Mononuclear cell (primary cell): Measurements from ENCODE around the gene MMP25. TPM values are rescaled to one million over a fixed set of nuclear protein-coding genes. Genes with fewer than 3 reads are reported as not detected.
A peak's percentile ranks its signal among the peaks of the same experiment; 100 is the strongest.
"Not testable (repeated sequence)": the region's sequence is repeated elsewhere in the genome, so short reads cannot be mapped to it uniquely, and the experiment has no call there.

Experiments used
- H3K27me3 ChIP-seq: 2 replicates; pipeline ENCODE4 v1.6.0; 2011; ENCODE audit warnings: low read length, control low read depth; ENCODE audit not compliant: insufficient read depth
- H3K4me1 ChIP-seq: 2 replicates; pipeline ENCODE4 v1.5.1; 2011; ENCODE audit warnings: mild to moderate bottlenecking, low read length, control low read depth; ENCODE audit not compliant: insufficient read depth
- H3K4me3 ChIP-seq: 2 replicates; pipeline ENCODE4 v1.5.1; 2011; ENCODE audit warnings: mild to moderate bottlenecking, low read length, moderate library complexity
- H3K9me3 ChIP-seq: 2 replicates; pipeline ENCODE4 v1.5.1; 2011; ENCODE audit warnings: low read depth, mild to moderate bottlenecking, control low read depth, low read length
- total RNA-seq: library from RNA; depleted of rRNA; stranded (reverse); fragments of >200 nt; gene quantifications from one replicate; pipeline ENCODE4 v1.2.3, GENCODE V29; 2012

MMP25 gene
- total RNA-seq, 1 donor, result 1.7 TPM

GRCh38 chr16:3083408-3083807 is 37.0 kb downstream of the MMP25 start:
- not testable (repeated sequence) for H3K27me3 ChIP-seq, H3K9me3 ChIP-seq, H3K4me3 ChIP-seq
- H3K4me1 ChIP-seq, result peaks cover 28% of the 10 kb centered on the region

GRCh38 chr16:3084491-3084890 is 38.1 kb downstream of the MMP25 start:
- Histone ChIP-seq H3K4me3 (no peak overlapping the region), H3K9me3 (no peaks in the 10 kb centered on the region), H3K27me3 (no peaks in the 10 kb centered on the region), H3K4me1 (peaks cover 28% of the 10 kb centered on the region)

- Histone ChIP-seq H3K9me3 (no peaks in the 10 kb centered on the region), H3K27me3 (no peaks in the 10 kb centered on the region), H3K4me3 (no peak overlapping the region), H3K4me1 (peaks cover 28% of the 10 kb centered on the region)
These were observed 38.8 kb downstream of the MMP25 start for GRCh38 chr16:3084969-3085670.

- H3K9me3 ChIP-seq, result no peaks in the 10 kb centered on the region
- peaks cover 28% of the 10 kb centered on the region for H3K4me1 ChIP-seq
- no peaks in the 10 kb centered on the region for H3K27me3 ChIP-seq
- H3K4me3 ChIP-seq, result peak overlapping the region; percentile 44
These were observed 39.7 kb downstream of the MMP25 start for GRCh38 chr16:3085868-3086595.

GRCh38 chr16:3086596-3087242 is 40.4 kb downstream of the MMP25 start:
- peaks cover 28% of the 10 kb centered on the region for H3K4me1 ChIP-seq
- H3K27me3 ChIP-seq, result no peaks in the 10 kb centered on the region
- H3K9me3 ChIP-seq, result no peaks in the 10 kb centered on the region
- H3K4me3 ChIP-seq, result peak overlapping the region; percentile 44

- Histone ChIP-seq H3K4me3 (peak overlapping the region; percentile 44), H3K27me3 (no peaks in the 10 kb centered on the region), H3K9me3 (no peaks in the 10 kb centered on the region), H3K4me1 (peaks cover 28% of the 10 kb centered on the region)
These were observed 41.2 kb downstream of the MMP25 start for GRCh38 chr16:3087243-3088235.

- Histone ChIP-seq H3K4me3 (no peak overlapping the region), H3K27me3 (no peaks in the 10 kb centered on the region), H3K4me1 (peaks cover 28% of the 10 kb centered on the region), H3K9me3 (no peaks in the 10 kb centered on the region)
These were observed 42.1 kb downstream of the MMP25 start for GRCh38 chr16:3088450-3088849.

GRCh38 chr16:3088925-3089716 is 42.8 kb downstream of the MMP25 start:
- Histone ChIP-seq H3K27me3 (no peaks in the 10 kb centered on the region), H3K4me1 (peaks cover 28% of the 10 kb centered on the region), H3K9me3 (no peaks in the 10 kb centered on the region), H3K4me3 (no peak overlapping the region)

GRCh38 chr16:3089717-3090592 is 43.6 kb downstream of the MMP25 start:
- peaks cover 34% of the 10 kb centered on the region for H3K4me1 ChIP-seq
- no peaks in the 10 kb centered on the region for H3K9me3 ChIP-seq
- no peak overlapping the region for H3K4me3 ChIP-seq
- H3K27me3 ChIP-seq, result no peaks in the 10 kb centered on the region

GRCh38 chr16:3091551-3091950 is 45.2 kb downstream of the MMP25 start:
- Histone ChIP-seq H3K9me3 (no peaks in the 10 kb centered on the region), H3K4me1 (peaks cover 39% of the 10 kb centered on the region), H3K27me3 (no peaks in the 10 kb centered on the region), H3K4me3 (no peak overlapping the region)

GRCh38 chr16:3092501-3092941 is 46.2 kb downstream of the MMP25 start:
- Histone ChIP-seq H3K4me3 (no peak overlapping the region), H3K4me1 (peaks cover 37% of the 10 kb centered on the region), H3K27me3 (no peaks in the 10 kb centered on the region), H3K9me3 (no peaks in the 10 kb centered on the region)

- Histone ChIP-seq H3K4me3 (no peak overlapping the region), H3K4me1 (peaks cover 32% of the 10 kb centered on the region), H3K9me3 (no peaks in the 10 kb centered on the region), H3K27me3 (no peaks in the 10 kb centered on the region)
These were observed 48.1 kb downstream of the MMP25 start for GRCh38 chr16:3094289-3095027.

- Histone ChIP-seq H3K4me1 (peaks cover 44% of the 10 kb centered on the region), H3K9me3 (no peaks in the 10 kb centered on the region), H3K27me3 (no peaks in the 10 kb centered on the region), H3K4me3 (no peak overlapping the region)
These were observed 49.5 kb downstream of the MMP25 start for GRCh38 chr16:3095869-3096268.
